AG09319 (cell line): ENCODE results near the gene HUNK.

ENCODE experiments used
- DNase-seq: peaks from one replicate; pipeline ENCODE4 v3.0.0-alpha.2; 2010; ENCODE audit warnings: low read depth; ENCODE audit errors: extremely low read depth
- CTCF ChIP-seq: IDR thresholded peaks from 2 replicates; pipeline ENCODE4 v1.5.1; 2011; ENCODE audit warnings: low read depth, mild to moderate bottlenecking, inconsistent platforms, low read length, moderate library complexity

Gene HUNK

DNA sequence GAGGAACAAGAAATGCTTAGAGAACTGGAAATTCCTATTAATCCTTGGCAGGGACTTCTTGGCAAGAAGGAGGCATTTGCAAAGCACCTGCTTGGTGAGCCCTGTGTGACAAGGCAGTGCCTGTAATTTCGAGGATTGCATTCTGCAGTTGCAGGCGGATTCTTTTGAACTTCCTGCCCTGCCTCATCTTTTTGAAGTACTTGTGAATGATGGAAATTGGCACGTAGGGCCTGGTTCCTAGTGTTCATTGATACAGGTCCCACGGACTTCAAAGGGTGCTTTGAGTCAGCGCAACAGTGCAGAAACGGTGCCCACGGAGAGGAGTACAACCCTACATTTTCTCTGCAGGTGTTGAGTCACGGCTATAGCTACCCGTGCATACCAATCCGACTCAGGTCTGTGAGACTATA lies 6.4 kb downstream of the HUNK start:
- no peak for TF ChIP-seq CTCF
- DNase-seq: no peak

- no peak for DNase-seq
- no peak for TF ChIP-seq CTCF
These were observed 7.1 kb downstream of the HUNK start for GRCh38 chr21:31879911-31880310.

DNA sequence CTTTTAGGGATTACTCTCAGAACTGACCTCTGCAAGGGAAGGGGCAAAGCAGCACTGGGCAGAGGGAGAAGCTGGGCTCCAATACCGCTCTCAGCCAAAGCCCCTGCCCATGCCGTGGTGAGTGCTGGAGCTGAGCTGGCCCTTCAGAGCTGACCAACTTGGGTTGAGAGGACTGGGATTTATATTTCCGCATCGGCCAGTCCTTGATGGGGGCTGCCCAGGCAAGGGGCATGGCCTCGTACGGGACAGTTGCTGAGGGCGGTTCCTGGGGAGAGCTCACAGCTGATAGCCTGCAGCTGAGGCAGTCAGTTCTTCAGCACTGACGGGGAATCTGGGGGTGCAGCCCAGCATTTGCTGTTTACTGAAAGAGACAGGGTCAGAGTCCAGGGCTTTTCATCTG lies 8.0 kb downstream of the HUNK start:
- TF ChIP-seq CTCF: no peak
- no peak for DNase-seq

GRCh38 chr21:31882711-31883110 lies 9.9 kb downstream of the HUNK start:
- no peak for TF ChIP-seq CTCF
- DNase-seq: no peak

DNA sequence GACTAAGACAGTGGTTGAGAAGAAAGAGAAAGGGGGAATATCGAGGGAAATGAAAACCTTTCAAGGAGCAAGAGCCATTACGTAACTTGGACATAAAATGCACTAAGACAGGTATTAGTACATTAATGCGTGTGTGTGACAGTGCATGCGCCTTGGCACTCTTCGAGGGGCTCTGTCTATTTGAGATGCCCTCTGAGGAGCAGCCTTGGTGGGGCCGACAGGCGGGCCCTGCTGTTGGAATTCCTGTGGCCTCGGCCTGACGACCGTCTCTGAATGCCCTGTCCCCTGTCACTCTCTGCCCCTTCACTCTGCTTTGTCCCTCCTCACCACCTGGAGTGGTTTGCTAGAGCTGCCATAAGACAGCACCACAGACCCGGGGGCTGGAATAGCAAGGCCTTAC lies 12.3 kb downstream of the HUNK start:
- no peak for TF ChIP-seq CTCF
- DNase-seq: no peak

DNA sequence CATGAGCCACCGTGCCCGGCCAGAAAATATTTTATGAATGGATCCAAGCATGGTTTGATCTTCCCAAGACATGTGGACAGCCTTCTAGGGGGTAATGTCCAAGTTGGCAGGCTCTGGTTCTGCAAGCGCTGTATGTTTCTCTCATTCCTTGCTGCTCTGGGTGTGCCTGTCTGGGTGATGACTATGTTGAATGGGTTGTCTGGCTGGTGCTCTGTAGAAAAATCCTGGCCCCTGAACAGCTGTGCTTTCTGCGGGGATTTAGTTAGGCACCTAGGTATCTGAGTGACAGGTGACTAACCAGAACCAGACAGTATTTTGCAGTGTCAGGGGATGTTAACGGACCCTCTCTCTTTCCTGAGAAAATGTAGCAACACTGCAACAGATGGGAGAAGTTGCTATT lies 14.1 kb downstream of the HUNK start:
- no peak for DNase-seq
- TF ChIP-seq CTCF: no peak

DNA sequence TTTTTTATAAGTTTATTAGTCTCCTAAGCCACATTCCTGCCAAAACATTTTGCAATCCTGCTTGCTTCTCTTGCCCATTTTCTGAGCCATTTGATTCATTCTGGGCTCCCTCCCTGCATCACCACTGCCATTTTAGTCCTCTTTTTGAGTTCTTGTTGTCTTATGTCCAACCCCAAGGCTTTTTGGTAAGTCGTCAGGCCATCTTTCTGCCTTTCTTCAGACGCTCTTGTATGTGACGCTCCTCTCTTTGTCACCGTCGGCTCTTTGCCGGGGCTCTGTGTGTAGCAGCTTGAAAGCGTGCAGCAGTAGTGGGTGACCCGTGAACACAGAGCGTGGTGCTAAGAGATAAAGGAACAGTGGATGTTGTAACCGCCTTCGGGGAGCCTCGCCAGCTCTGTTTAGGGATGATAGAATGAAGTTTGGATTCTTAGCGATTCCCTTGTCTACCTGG lies 14.6 kb downstream of the HUNK start:
- TF ChIP-seq CTCF: no peak
- DNase-seq: no peak

DNA sequence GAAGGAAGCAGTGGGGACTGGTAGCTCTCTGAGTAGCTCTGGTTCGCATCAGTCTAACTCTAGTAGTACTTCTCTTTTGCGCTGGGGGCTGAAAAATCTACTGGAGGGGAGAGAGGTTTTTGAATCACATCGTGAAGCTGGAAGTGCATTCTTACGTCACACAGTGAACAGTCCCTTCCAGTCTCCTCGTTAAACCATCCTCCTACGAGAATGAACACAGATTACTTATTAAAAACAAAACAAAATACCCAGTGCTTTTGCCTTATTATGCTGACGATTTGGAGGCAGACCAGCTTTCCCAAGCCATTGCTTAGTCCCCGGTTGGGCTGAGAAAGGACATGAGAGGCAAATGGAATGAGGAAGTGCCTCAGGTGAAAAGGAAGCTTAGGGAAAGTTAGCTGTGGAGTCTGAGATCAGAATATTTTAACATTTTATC lies 16.1 kb downstream of the HUNK start:
- DNase-seq: no peak
- no peak for TF ChIP-seq CTCF
